Skeletal muscle satellite cell (primary cell): ENCODE results near the gene PINLYP.
A peak's percentile ranks its signal among the peaks of the same experiment; 100 is the strongest.

ENCODE experiments used
- H3K27me3 ChIP-seq: 2 replicates; pipeline ENCODE4 v1.7.0; 2013; ENCODE audit warnings: low read length; ENCODE audit not compliant: control insufficient read depth, insufficient read depth
- H3K36me3 ChIP-seq: 2 replicates; pipeline ENCODE4 v1.7.0; 2013; ENCODE audit warnings: mild to moderate bottlenecking, control low read depth, low read length; ENCODE audit not compliant: insufficient read depth
- H3K4me1 ChIP-seq: 2 replicates; pipeline ENCODE4 v1.7.0; 2013; ENCODE audit warnings: low read length; ENCODE audit not compliant: control insufficient read depth, insufficient read depth
- H3K4me2 ChIP-seq: 2 replicates; pipeline ENCODE4 v1.7.0; 2013; ENCODE audit warnings: mild to moderate bottlenecking, low read length
- H3K4me3 ChIP-seq: 2 replicates; pipeline ENCODE4 v1.7.0; 2013; ENCODE audit warnings: low read length
- H3K9ac ChIP-seq: 2 replicates; pipeline ENCODE4 v1.7.0; 2013; ENCODE audit warnings: mild to moderate bottlenecking, low read depth, low read length, moderate library complexity
- H3K9me3 ChIP-seq: replicated peaks from 2 replicates; pipeline ENCODE4 v1.7.0; 2013; ENCODE audit warnings: mild to moderate bottlenecking, control low read depth, low read length

Gene PINLYP

DNA sequence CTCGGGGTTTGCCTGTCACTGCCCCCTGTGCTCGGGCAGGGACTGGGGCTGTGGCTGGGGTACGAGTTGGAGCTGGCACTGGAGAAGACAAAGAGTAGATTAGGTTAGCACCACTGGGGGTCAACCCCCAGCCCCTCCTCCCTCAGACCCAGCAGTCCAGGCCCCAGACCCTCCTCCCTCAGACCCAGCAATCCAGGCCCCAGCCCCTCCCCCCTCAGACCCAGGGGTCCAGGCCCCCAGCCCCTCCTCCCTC, 23.5 kb upstream of the PINLYP start:
- no peaks in the 10 kb centered on the region for H3K9me3 ChIP-seq

DNA sequence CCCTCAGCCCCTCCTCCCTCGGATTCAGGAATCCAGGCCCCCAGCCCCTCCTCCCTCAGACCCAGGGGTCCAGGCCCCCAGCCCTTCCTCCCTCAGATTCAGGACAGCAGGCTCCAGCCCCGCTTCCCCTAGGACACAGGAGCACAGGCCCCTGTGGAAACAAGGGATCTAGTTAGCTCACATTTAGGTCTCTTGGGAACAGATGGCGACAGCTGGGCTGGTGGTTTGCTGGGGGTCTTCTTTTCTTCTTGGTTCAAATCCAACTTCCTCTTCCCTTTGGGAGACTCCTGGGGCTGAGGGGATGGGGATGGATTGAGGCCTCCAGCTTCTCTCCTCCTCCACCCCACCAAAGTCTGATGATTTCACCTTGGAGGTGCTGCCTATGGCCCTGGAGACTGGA, 23.0 kb upstream of the PINLYP start:
- H3K27me3 ChIP-seq = no peaks in the 10 kb centered on the region
- peaks cover 21% of the 10 kb centered on the region for H3K36me3 ChIP-seq
- H3K4me2 ChIP-seq = no peak overlapping the region
- H3K9ac ChIP-seq = no peak overlapping the region
- H3K4me3 ChIP-seq = no peak overlapping the region
- no peaks in the 10 kb centered on the region for H3K4me1 ChIP-seq
- no peaks in the 10 kb centered on the region for H3K9me3 ChIP-seq

More for the DNA sequence above, 23.5 kb upstream of the PINLYP start:
- Histone ChIP-seq H3K4me3 (no peak overlapping the region), H3K36me3 (peaks cover 21% of the 10 kb centered on the region), H3K4me2 (no peak overlapping the region), H3K27me3 (no peaks in the 10 kb centered on the region), H3K9ac (no peak overlapping the region), H3K4me1 (no peaks in the 10 kb centered on the region)

DNA sequence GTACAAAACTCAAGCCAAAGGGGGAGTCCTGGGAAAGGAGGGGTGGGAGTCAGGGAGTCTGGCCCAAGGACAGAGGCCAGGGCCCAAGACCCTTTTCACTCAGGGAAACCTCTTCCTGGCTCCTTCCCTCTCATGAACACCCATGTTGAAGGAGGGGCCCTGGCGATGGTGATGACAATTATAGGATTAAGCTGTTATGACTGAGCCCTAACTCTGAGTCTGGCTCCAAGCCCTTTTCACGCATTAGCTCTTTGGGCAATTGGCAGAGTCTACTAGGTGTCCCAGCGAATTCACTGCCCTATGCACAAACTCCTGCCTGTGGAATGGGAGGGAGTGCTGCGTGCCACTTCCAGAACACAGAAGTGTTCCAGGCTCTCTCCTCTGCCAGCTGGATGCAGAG, 21.9 kb upstream of the PINLYP start:
- Histone ChIP-seq H3K4me1 (no peaks in the 10 kb centered on the region), H3K9ac (no peak overlapping the region), H3K9me3 (no peaks in the 10 kb centered on the region), H3K36me3 (peaks cover 21% of the 10 kb centered on the region), H3K4me2 (no peak overlapping the region), H3K27me3 (no peaks in the 10 kb centered on the region), H3K4me3 (no peak overlapping the region)

DNA sequence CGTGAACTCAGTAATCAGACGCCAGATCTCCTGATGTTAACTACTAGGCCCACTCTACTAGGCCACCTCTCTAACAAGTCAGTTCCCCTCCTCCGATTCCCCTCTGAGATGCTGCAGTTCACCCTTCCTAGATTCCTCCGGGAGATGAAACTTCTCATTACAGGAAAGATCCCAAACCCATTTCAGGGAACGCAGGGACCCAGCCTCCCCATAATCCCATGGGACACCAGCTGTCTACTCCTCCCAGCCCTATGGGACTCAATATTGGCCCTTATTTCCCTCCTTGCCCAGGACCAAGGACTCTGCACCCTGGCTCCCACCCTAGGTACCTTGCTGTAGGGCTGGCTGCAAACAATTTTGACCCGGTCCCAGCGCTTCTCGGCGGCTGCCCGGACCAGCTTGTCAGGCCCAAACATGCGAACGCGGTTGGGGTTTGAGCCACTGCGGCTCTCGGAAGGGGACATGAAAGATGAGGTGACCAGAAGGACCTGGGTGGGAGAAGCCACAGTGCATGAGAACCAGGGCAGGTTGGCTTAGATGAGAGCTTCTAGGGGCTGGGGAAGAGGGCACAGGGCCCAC, 21.2 kb upstream of the PINLYP start:
- Histone ChIP-seq H3K36me3 (peaks cover 21% of the 10 kb centered on the region), H3K9me3 (no peaks in the 10 kb centered on the region), H3K9ac (no peak overlapping the region), H3K27me3 (no peaks in the 10 kb centered on the region), H3K4me3 (no peak overlapping the region), H3K4me2 (no peak overlapping the region), H3K4me1 (no peaks in the 10 kb centered on the region)

DNA sequence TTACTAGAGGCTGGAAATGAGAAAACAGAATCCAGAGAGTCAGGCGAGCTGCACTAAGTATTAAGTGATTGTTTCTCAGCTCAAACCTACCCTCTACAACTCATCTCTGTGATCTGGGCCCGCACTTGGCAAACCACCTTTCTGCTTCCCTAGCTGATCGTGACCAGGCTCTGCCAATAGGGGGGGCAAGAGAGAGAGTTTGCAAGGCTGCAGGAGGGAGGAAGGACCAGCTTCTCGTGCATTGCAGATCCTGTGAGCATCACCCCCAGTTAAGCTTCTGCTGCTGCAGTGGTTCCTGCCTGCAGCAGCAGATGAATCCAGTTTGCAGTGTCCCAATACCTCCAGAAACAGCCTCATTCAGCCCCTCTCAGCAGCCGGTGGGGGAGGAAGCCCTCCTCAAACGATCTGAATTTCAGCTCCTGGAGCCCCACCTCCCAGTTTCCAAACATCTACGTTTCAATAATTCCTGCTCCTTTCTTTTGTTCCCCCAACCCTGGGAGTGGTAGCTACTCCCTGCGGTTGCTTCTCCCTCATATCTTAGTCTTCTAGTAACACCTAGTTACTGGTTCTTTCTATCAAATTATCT, 20.3 kb upstream of the PINLYP start:
- Histone ChIP-seq H3K9me3 (no peaks in the 10 kb centered on the region), H3K9ac (no peak overlapping the region), H3K36me3 (peaks cover 19% of the 10 kb centered on the region)

DNA sequence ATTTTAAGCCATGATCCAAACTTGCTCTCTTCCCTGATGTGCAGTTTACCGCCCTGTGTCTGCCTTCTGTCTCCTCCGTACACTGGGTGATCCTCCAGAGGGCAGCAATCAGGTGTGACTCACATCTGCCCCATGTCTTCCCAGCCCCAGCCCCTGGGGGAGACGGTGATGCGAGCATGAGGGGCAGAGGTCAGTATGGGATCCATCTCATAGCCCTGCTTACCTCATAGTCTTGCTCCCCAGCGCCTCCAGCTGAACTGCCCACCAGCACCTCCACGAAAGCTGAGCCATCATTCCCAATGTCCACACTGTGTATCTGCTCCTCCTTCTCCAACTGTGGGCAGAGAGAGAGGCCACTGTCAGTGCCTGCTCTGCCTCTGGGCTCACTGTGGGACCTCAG, 14.9 kb upstream of the PINLYP start:
- Histone ChIP-seq H3K9ac (no peak overlapping the region), H3K4me1 (peaks cover 29% of the 10 kb centered on the region), H3K4me2 (no peak overlapping the region), H3K9me3 (no peaks in the 10 kb centered on the region), H3K4me3 (no peak overlapping the region), H3K36me3 (peaks cover 7% of the 10 kb centered on the region), H3K27me3 (no peaks in the 10 kb centered on the region)

More for the DNA sequence above, 20.3 kb upstream of the PINLYP start:
- no peaks in the 10 kb centered on the region for H3K27me3 ChIP-seq
- H3K4me3 ChIP-seq = no peak overlapping the region
- H3K4me1 ChIP-seq = no peaks in the 10 kb centered on the region
- H3K4me2 ChIP-seq = no peak overlapping the region

DNA sequence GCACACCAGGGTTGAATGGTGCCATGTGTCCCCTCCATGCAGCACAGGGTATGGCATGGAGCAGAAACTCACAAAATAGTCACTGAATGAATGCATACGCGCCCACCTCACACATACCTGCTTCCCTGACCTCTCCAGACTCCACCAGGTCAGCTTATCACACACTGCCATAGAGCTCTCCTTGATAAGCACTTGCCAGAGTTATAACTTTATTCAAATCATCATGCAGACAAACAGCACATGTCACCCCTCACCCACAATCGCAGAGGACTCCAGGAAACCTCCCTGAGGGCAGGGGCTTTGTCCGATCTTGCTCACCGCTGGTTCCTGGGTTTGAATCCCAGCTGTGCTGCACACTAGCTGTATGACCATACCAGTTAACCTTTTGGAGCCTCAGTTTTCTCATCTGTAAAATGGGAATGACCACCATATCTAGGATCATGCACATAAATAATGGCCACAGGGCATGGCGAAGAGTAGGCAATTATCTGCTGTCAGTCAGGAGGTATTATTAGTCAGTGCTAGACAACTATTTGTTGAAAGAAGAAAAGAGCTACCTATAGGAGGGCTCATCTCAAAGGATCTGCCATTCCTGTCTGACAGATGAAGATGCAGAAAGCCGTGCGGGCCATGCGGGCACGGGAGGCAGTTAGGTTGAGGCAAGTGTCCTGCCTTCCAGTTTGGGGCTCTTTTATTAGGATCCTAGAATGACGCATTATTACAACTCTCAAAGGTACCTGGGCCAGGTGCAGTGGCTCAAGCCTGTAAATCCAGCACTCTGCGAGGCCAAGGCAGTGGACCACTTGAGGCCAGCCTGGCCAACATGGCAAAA, 14.2 kb upstream of the PINLYP start:
- Histone ChIP-seq H3K27me3 (no peaks in the 10 kb centered on the region), H3K9me3 (no peaks in the 10 kb centered on the region), H3K4me1 (peaks cover 29% of the 10 kb centered on the region), H3K9ac (no peak overlapping the region), H3K36me3 (peaks cover 7% of the 10 kb centered on the region), H3K4me2 (no peak overlapping the region), H3K4me3 (no peak overlapping the region)

DNA sequence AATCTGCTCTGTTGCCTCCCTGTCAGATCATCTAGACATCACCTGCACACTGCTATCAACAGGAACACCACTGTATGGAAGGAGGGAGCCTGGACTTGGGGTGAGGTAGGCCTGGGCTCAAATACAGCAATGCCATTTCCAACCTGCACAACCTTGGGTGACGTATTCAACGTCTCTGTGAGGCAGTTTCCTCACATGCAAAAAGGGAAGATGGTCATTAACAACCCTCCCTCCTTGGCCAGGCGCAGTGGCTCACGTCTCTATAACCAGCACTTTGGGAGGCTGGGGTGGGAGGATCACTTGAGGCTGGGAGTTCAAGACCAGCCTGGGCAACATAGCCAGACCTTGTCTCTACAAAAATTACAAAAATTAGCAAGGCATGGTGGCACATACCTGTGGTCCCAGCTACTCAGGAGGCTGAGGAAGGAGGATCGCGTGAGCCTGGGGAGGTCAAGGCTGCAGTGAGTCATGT, 13.3 kb upstream of the PINLYP start:
- Histone ChIP-seq H3K36me3 (peaks cover 7% of the 10 kb centered on the region), H3K4me1 (peaks cover 29% of the 10 kb centered on the region), H3K9me3 (no peaks in the 10 kb centered on the region), H3K4me2 (no peak overlapping the region), H3K9ac (no peak overlapping the region), H3K4me3 (no peak overlapping the region), H3K27me3 (no peaks in the 10 kb centered on the region)

DNA sequence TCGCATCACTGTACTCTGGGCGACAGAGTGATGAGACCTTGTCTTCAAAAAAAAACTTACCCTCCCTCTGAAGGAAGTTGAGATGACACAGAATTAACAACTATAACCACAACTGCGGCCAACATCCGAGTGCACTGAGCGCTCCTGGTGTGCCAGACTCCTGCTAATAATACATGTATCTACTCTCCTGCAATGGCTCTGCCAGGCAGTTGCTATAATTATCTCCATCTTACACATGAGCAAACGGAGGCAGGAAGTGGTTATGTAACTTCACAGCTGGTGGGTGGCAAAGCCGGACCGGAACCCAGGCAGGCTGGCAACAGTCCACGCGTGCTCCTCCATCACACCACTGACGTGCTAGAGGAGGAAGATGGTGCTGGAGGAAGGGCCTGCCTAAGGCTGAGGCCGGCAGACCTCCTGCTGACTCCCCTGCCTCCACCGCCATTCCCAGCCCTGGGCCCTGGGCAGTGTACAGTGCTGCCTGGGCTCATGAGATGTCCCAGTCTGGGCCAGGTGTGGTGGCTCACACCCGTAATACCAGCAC, 12.8 kb upstream of the PINLYP start:
- H3K9me3 ChIP-seq = no peaks in the 10 kb centered on the region
- no peaks in the 10 kb centered on the region for H3K27me3 ChIP-seq
- peak overlapping the region; percentile 58 for H3K9ac ChIP-seq
- peak overlapping the region; percentile 38 for H3K4me3 ChIP-seq
- H3K4me1 ChIP-seq = peaks cover 29% of the 10 kb centered on the region
- H3K4me2 ChIP-seq = peak overlapping the region; percentile 51
- peaks cover 7% of the 10 kb centered on the region for H3K36me3 ChIP-seq

DNA sequence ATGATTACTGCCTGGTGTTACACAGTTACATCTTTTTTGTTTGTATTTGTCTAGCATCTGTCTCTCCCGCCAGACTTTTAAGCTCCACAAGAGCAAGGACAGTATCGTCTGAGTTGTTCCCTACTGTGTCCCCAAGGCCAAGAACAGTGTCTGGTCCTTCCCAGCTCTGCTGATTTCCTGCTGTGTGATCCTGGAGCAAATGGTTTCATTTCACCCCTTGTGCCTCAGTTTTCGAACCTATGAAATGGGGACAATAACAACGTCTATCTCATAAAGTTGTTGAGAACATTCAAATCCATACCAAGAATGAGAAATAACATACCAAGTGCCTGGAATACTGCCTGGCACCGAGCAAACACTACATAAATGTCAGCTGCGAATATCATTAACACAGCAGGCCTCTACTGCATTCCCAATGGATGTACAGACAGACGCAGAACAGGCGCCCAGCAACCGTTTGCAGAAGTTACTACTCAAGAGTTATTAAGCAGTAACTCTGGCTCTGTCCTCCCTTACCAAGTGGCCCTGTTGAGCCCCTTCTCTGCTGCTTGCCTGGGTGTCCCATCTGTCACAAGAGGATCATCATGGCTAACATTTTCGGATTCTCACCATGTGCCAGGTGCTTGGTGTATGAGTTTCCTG, 11.7 kb upstream of the PINLYP start:
- Histone ChIP-seq H3K4me1 (peaks cover 29% of the 10 kb centered on the region), H3K36me3 (peaks cover 7% of the 10 kb centered on the region), H3K27me3 (no peaks in the 10 kb centered on the region), H3K9me3 (no peaks in the 10 kb centered on the region), H3K4me3 (no peak overlapping the region), H3K4me2 (no peak overlapping the region), H3K9ac (no peak overlapping the region)

DNA sequence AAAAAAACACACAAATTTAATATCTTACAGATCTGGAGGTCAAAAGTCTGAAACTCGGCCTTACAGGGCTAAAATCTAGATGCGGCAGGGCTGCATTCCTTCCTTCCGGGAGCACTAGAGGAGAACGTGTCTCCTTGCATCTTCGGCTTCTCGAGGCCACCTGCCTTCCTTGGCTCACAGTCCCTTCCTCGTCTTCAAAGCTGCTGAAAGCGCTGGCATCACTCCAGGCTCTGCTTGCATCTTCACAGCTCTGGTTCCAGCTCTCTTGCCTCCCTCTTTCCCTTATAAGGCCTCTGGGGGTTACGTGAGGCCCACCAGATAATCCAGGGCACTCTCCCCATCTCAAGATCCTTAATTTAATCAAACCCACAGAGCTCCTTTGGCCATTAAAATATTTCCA, 10.8 kb upstream of the PINLYP start:
- Histone ChIP-seq H3K9me3 (no peaks in the 10 kb centered on the region), H3K4me3 (no peak overlapping the region), H3K4me1 (peaks cover 29% of the 10 kb centered on the region), H3K9ac (no peak overlapping the region), H3K4me2 (no peak overlapping the region), H3K27me3 (no peaks in the 10 kb centered on the region), H3K36me3 (peaks cover 7% of the 10 kb centered on the region)
